Measurements from ENCODE around the gene SPON1.

Gene SPON1

DNA sequence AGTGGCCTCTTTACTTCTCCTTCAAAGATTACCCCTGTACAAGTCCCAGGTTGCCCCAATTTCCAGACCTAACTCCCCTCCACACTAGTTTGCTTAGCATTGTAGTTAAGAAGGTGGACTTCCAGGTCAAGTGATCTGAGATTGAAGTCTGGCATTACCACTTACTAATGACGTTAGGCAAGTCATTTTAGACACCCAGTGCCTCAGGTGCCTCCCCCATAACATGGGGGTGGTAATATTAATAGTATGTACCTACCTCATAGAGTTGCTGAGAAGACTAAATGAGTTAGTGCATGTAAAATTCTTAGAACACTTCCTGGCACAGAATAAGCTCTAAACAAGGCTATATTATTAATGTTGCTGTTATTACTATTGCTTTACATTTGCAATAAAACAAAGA, 93.4 kb downstream of the SPON1 start:
- DNase-seq (ENCODE audit: insufficient read length, low spot score), result no peak
- no peak for TF ChIP-seq CTCF (IDR thresholded peaks at IDR 0.05; ENCODE audit: insufficient read depth, missing control alignments)
- no peak for FAIRE-seq

DNA sequence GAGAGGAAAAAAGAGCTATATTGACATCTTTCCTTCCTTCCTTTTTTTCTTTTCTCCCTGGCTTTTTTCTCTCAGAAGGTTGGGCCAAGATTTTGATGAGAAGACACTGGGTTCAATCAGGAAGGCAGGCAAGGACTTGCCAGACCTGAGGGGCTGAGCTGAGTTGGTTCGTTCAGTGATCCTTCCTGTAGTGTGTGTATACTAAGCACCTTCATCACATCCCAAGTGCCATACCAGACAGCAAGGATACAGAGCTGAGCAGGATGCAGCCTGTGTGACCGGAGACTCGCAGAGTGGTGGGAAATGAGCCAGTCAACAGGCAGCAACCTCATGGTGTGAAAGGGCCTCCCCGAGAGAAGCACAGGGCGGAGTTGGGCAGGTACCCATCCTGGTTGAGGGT, 95.5 kb downstream of the SPON1 start:
- no peak for TF ChIP-seq CTCF (IDR thresholded peaks at IDR 0.05; ENCODE audit: insufficient read depth, missing control alignments)
- DNase-seq (ENCODE audit: insufficient read length, low spot score) (no peak), FAIRE-seq (no peak)

GRCh38 chr11:14059491-14059890, 97.0 kb downstream of the SPON1 start:
- no peak for TF ChIP-seq CTCF (IDR thresholded peaks at IDR 0.05; ENCODE audit: insufficient read depth, missing control alignments)
- no peak for DNase-seq (ENCODE audit: insufficient read length, low spot score)
- no peak for FAIRE-seq

- FAIRE-seq (no peak), DNase-seq (ENCODE audit: insufficient read length, low spot score) (no peak)
- TF ChIP-seq CTCF (IDR thresholded peaks at IDR 0.05; ENCODE audit: insufficient read depth, missing control alignments), result no peak
These were observed 99.2 kb downstream of the SPON1 start for GRCh38 chr11:14061721-14062120.

DNA sequence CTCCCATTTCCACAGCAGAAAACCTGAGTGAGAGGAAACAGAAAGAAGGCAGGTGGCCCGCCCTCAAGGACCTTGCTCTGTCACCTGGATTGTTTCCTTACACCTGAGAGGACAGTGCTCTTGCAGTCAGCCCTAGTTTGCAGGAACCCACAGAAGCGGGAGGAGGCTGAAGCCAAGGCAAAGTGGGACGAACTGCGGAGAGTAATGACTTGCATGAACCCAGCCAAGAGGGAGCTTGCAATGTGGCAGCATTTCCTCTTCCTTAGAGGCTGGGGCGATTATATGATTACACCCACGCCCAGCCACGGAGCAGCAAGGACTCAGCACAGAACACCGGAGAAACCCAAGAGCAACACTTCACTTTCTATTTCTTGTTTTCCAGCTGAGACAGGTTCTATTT, 102.6 kb downstream of the SPON1 start:
- TF ChIP-seq CTCF (IDR thresholded peaks at IDR 0.05; ENCODE audit: insufficient read depth, missing control alignments), result no peak
- FAIRE-seq, result no peak
- DNase-seq (ENCODE audit: insufficient read length, low spot score), result no peak

DNA sequence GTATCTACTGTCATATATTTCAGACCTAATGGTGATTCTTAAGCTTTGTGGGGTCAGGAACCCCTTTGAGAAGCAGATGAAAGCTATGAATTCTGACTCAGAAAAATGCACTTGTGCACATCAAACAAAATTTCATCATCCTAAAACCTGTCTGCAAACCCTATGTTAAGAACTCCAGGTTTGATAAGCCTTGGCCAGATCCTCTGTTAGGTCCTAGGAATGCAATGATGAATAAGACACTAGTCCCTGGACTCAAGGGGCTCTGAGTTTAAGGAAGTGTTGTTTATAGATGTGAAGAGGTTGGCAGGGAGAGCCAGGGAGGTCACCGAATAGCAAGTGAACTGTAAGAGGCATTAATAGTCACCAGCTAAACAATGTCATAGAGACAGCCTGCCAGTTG, 103.2 kb downstream of the SPON1 start:
- no peak for FAIRE-seq
- DNase-seq (ENCODE audit: insufficient read length, low spot score), result no peak
- no peak for TF ChIP-seq CTCF (IDR thresholded peaks at IDR 0.05; ENCODE audit: insufficient read depth, missing control alignments)

DNA sequence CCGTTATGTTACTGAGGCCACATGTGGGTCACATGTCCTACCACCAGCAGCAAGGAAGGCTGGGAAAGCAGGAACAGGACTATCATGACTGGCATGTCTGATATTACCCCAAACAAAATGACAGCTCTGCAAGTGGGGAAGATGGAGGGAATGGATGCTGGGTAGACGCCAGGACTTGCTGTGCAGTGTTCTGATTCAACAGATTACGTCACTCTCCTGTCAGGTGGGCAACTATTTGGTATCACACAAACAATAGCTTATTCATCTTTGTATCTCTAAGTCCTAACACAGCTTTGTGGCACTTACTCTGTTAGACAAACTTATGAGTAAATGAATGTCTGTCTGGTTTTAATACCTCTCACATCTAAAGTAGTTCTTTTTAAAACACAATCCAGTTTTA, 105.2 kb downstream of the SPON1 start:
- no peak for TF ChIP-seq CTCF (IDR thresholded peaks at IDR 0.05; ENCODE audit: insufficient read depth, missing control alignments)
- DNase-seq (ENCODE audit: insufficient read length, low spot score), result no peak
- peak; percentile 21 for FAIRE-seq
